Naive thymus-derived CD4-positive, alpha-beta T cell (primary cell): Measurements from ENCODE around the gene IMP3. TPM values are rescaled to one million over a fixed set of nuclear protein-coding genes. Genes with fewer than 3 reads are reported as not detected.

Source experiments
- ATAC-seq: fragments of 150-1000 bp; cut with Tn5 transposase; 2 replicates; pipeline ENCODE4 v1.10.0; 2021; ENCODE audit warnings: mild to moderate bottlenecking, moderate library complexity
- CTCF ChIA-PET: fragments of 350-600 bp; sonication (Branson Sonifier 250); formaldehyde crosslinking; loops from one replicate; lab custom pipeline; 2021; ENCODE audit warnings: antibody characterized with exemption; lab: Charles Lee
- POLR2A ChIA-PET: fragments of 350-600 bp; sonication (Branson Sonifier 250); formaldehyde crosslinking; loops from one replicate; lab custom pipeline; 2021; ENCODE audit warnings: antibody characterized with exemption, inconsistent platforms; lab: Charles Lee
- DNase-seq, 9 donors: peaks; one replicate each; pipeline versions ENCODE4 v3.0.0 to v3.0.0-alpha.2; 2020 to 2022; ENCODE audit warnings: mixed read lengths in 1 of 9
- H3K27ac ChIP-seq: one replicate; pipeline ENCODE4 v1.7.0; 2013; ENCODE audit warnings: mild to moderate bottlenecking, low read depth, low read length, moderate library complexity
- H3K27me3 ChIP-seq, 2 donors: one replicate each; pipeline ENCODE4 v1.7.0; 2013; ENCODE audit warnings: low read length in 2 of 2, mild to moderate bottlenecking in 2 of 2, moderate library complexity in 2 of 2; ENCODE audit not compliant: control insufficient read depth in 2 of 2, insufficient read depth in 2 of 2
- H3K36me3 ChIP-seq, 3 experiments: 1 replicate in 2 of 3; 2 replicates in 1 of 3; pipeline ENCODE4 v1.7.0; 2013; ENCODE audit warnings: low read length in 3 of 3, mild to moderate bottlenecking in 3 of 3, moderate library complexity in 1 of 3; ENCODE audit not compliant: insufficient read depth in 3 of 3, control insufficient read depth in 2 of 3
- H3K4me1 ChIP-seq, 2 donors: one replicate each; pipeline ENCODE4 v1.7.0; 2013; ENCODE audit warnings: low read length in 2 of 2, mild to moderate bottlenecking in 2 of 2, moderate library complexity in 1 of 2; ENCODE audit not compliant: control insufficient read depth in 2 of 2, insufficient read depth in 2 of 2
- H3K4me3 ChIP-seq: 2 replicates; pipeline ENCODE4 v1.7.0; 2013; ENCODE audit warnings: mild to moderate bottlenecking, low read length
- H3K9me3 ChIP-seq, 3 experiments: 1 replicate in 2 of 3; 2 replicates in 1 of 3; pipeline ENCODE4 v1.7.0; 2013; ENCODE audit warnings: low read length in 3 of 3; ENCODE audit not compliant: control insufficient read depth in 2 of 3
- H3K27ac Mint-ChIP-seq, 9 donors: one replicate each; pipeline ENCODE4 v1.8.0; 2020 to 2022; ENCODE audit warnings: mixed read lengths in 9 of 9, mild to moderate bottlenecking in 8 of 9, moderate library complexity in 5 of 9, inconsistent platforms in 2 of 9
- H3K27me3 Mint-ChIP-seq, 5 donors: one replicate each; pipeline ENCODE4 v1.8.0; 2021 to 2022; ENCODE audit warnings: mixed read lengths in 5 of 5, mild to moderate bottlenecking in 1 of 5
- H3K36me3 Mint-ChIP-seq, 5 donors: one replicate each; pipeline ENCODE4 v1.8.0; 2020 to 2022; ENCODE audit warnings: mixed read lengths in 5 of 5, mild to moderate bottlenecking in 3 of 5, inconsistent platforms in 1 of 5
- H3K4me1 Mint-ChIP-seq, 7 donors: one replicate each; pipeline ENCODE4 v1.8.0; 2020 to 2022; ENCODE audit warnings: mixed read lengths in 7 of 7, mild to moderate bottlenecking in 3 of 7, inconsistent platforms in 1 of 7
- H3K4me3 Mint-ChIP-seq, 10 donors: one replicate each; pipeline ENCODE4 v1.8.0; 2020 to 2022; ENCODE audit warnings: mild to moderate bottlenecking in 10 of 10, mixed read lengths in 10 of 10, moderate library complexity in 6 of 10, inconsistent platforms in 2 of 10
- H3K9me3 Mint-ChIP-seq, 11 donors: one replicate each; pipeline ENCODE4 v1.8.0; 2020 to 2022; ENCODE audit warnings: mixed read lengths in 11 of 11, mild to moderate bottlenecking in 4 of 11, inconsistent platforms in 1 of 11, moderate library complexity in 1 of 11
- intact Hi-C, 2 donors: fragments of 100-400 bp; cut with micrococcal nuclease; formaldehyde crosslinking; loops; one replicate each; pipeline ENCODE4 v1.15.1; 2023
- polyA plus RNA-seq, 2 donors: library from polyadenylated mRNA; unstranded; fragments of 300-500 nt; fragmentation: Illumina TruSeq; gene quantifications; one replicate each; pipeline ENCODE4 v1.2.3, GENCODE V29; 2021
- total RNA-seq, 6 experiments: library from RNA in 5 of 6; stranded (reverse) in 5 of 6; gene quantifications; 1 replicate in 5 of 6; 2 replicates in 1 of 6; pipeline ENCODE4 v1.2.3 and lab custom pipeline; 2021 to 2026

IMP3 gene
- total and polyA plus RNA-seq, 7 experiments from 2014 or later = 32.3 to 325 (median 97.6) TPM

DNA sequence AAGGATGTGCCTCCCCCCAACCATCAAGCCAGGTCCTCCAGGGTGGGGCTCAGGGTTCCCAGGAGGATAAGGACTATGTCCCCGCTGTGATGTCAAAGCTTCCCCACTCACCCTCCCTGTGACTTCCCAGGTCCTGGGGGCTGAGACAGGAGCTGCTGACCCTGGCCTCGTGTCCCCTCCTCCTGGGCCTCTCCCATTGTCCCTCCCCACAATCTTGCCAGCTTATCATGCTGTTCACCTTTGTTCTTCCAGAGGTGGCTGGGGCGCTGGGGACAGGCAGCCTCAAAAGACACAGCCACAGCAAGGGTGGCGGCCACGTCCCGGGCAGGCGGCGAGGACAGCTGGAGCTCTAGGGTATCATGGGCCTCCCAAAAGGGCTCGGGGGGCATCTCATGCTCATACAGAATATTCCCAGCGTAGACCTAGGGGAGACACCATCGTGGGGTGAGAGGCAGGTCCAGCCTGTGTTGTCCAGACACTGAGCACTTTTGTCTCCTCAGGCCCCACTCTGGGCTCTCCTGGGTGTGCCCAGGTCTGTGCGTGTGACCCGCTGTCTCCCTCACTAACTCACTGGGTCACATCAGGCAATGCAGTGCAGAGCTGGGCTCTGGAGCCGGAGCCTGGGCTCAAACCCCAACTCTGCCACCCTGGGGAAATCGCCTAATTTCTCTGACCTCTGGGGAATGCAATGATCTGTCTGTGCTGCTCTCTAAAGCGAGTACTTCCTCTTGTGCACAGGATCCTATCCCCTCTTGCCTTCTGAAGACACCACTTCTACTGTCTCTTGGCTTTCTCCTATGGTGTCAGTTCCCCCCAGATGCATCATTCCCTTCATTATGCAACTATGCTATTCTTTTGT lies 37.7 kb upstream of the IMP3 start:
- Histone ChIP-seq H3K9me3 (no peaks in the 10 kb centered on the region), H3K27me3 (no peaks in the 10 kb centered on the region), H3K36me3 (no peaks in the 10 kb centered on the region), H3K27ac (no peak overlapping the region), H3K4me3 (no peak overlapping the region), H3K4me1 (no peaks in the 10 kb centered on the region)
- H3K27ac Mint-ChIP-seq = no peak overlapping the region
- H3K4me1 Mint-ChIP-seq = no peaks in the 10 kb centered on the region
- intact Hi-C loops = no loop called here
- ChIA-PET CTCF (interaction anchor here (0.6 to 0.7 kb wide), 2 partner anchors 172 to 640 kb away, joined by 3 to 4 read pairs; no protein-coding TSS in a partner anchor), POLR2A (no interaction called here)
- DNase-seq (no peak), ATAC-seq (no peak)
- H3K27me3 Mint-ChIP-seq = no peaks in the 10 kb centered on the region
- H3K9me3 Mint-ChIP-seq = no peaks in the 10 kb centered on the region
- no peaks in the 10 kb centered on the region for H3K36me3 Mint-ChIP-seq
- no peak overlapping the region for H3K4me3 Mint-ChIP-seq

DNA sequence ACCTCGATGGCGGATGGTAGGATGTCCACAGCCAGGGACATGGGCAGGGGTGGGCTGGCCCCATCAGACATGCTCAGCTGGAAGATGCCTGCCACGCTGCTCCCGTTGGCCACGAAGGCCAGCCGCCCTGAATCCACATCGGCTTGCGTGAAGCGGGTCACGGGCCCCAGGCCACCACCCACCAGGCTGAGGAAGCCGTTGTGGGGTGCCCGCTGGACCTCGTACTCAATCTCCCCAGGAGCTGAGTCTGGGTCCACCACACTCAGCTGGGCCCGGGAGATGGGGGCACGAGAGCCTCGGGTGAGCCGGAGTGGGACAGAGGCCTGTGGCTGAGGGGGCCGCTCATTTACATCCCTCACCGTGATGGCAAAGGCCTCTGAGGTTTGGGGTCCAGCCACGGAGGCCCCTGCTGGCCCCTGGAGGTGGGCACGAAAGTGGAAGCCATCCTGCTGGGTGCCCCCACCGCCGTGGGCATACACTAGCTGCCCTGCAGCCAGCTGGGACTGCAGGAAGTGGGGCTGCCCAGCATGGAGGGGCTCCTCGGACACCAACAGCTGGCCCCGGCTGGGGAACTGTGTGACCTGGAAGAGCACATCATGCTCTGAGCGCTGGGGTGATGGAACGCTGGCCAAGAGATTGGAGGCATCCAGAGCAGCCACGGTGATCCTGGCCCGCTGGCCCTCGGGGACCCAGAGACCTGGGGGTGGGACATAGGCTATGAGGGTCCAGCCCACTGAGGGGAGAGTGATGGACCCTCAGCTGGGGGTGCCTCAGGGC lies 36.9 kb upstream of the IMP3 start:
- Mint-ChIP-seq H3K4me3 (no peak overlapping the region), H3K27ac (no peak overlapping the region), H3K36me3 (no peaks in the 10 kb centered on the region), H3K4me1 (no peaks in the 10 kb centered on the region), H3K9me3 (no peaks in the 10 kb centered on the region), H3K27me3 (no peaks in the 10 kb centered on the region)
- no peaks in the 10 kb centered on the region for H3K36me3 ChIP-seq
- no peak overlapping the region for H3K4me3 ChIP-seq
- DNase-seq = no peak
- no peaks in the 10 kb centered on the region for H3K9me3 ChIP-seq
- H3K4me1 ChIP-seq = no peaks in the 10 kb centered on the region
- ChIA-PET CTCF (no interaction called here), POLR2A (no interaction called here)
- no peak overlapping the region for H3K27ac ChIP-seq
- no peak for ATAC-seq
- intact Hi-C loops = no loop called here
- H3K27me3 ChIP-seq = no peaks in the 10 kb centered on the region

DNA sequence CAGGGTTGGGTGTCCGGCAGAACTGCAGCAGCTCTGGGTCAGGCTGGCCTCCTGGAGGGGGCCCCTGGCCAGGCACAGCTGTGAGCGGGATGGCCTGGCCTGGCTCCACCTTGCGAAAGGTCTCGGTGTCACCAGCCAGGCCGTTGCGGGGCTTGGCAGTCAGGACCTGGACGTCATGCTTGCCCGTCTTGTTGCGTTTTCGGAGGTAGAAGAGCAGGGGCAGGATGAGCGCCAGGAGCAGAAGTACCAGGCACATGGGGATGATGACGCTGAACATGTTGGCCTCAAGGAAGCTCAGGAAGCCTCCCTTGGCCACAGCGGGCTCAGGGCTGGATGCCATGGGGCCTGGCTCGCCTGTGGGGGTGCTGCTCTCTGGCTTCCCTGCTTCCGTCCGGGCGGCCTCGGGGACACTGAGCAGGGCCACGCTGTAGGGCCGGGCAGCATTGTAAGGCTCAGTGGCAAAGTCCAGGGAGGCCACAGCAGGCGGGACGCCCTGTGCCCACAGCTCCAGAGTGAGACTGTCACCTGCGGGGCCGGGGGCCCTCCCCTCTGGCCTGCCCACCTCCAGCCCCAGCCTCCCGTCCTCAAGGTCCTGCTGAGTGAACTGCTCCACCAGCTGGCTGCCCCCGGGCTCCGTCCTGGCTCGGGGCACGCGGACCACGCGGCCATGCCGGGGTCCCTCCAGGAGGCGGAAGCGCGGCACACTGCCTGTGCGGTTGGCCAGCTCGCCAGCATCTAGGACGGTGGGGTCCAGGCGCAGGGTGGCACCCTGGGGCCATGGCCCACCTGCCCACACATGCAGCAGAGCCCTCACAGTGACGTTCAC lies 35.8 kb upstream of the IMP3 start:
- Histone ChIP-seq H3K4me1 (no peaks in the 10 kb centered on the region), H3K4me3 (no peak overlapping the region), H3K36me3 (no peaks in the 10 kb centered on the region), H3K9me3 (no peaks in the 10 kb centered on the region), H3K27me3 (no peaks in the 10 kb centered on the region), H3K27ac (no peak overlapping the region)
- ChIA-PET CTCF (interaction anchor here (0.8 kb wide), 1 partner anchor 11 kb away, joined by 3 read pairs; no protein-coding TSS in a partner anchor), POLR2A (no interaction called here)
- ATAC-seq (no peak), DNase-seq (no peak)
- Mint-ChIP-seq H3K9me3 (no peaks in the 10 kb centered on the region), H3K36me3 (no peaks in the 10 kb centered on the region), H3K27me3 (no peaks in the 10 kb centered on the region), H3K27ac (no peak overlapping the region), H3K4me3 (no peak overlapping the region), H3K4me1 (no peaks in the 10 kb centered on the region)
- intact Hi-C loops = no loop called here

DNA sequence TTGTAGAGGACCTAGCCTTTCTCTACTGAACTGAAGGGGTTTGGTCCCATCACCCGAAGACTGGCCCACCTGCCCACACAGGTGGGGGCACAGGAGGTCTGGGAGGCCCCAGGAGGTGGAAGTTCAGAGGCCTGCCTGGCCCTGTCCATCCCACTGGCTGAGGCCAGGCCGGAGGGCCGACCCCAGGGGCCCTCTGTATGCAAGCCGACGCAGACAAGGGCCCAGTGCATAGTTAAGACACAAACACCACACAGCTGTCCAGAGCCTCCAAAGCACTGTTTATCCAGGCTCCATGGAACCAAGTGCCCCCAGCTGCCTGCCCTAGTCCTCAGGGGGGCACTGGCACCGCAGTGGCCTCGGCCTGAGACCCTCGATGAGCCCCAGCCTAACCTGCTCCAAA lies 34.3 kb upstream of the IMP3 start:
- no peaks in the 10 kb centered on the region for H3K36me3 ChIP-seq
- no peaks in the 10 kb centered on the region for H3K27me3 ChIP-seq
- no peaks in the 10 kb centered on the region for H3K4me1 ChIP-seq
- ChIA-PET CTCF (interaction anchor here (0.5 kb wide), 1 partner anchor 20 kb away, joined by 4 read pairs; no protein-coding TSS in a partner anchor), POLR2A (no interaction called here)
- intact Hi-C loops = no loop called here
- Mint-ChIP-seq H3K4me3 (no peak overlapping the region), H3K9me3 (no peaks in the 10 kb centered on the region), H3K36me3 (no peaks in the 10 kb centered on the region), H3K27ac (no peak overlapping the region), H3K27me3 (no peaks in the 10 kb centered on the region), H3K4me1 (no peaks in the 10 kb centered on the region)
- H3K4me3 ChIP-seq = no peak overlapping the region
- no peak overlapping the region for H3K27ac ChIP-seq
- DNase-seq (no peak), ATAC-seq (no peak)
- H3K9me3 ChIP-seq = no peaks in the 10 kb centered on the region

DNA sequence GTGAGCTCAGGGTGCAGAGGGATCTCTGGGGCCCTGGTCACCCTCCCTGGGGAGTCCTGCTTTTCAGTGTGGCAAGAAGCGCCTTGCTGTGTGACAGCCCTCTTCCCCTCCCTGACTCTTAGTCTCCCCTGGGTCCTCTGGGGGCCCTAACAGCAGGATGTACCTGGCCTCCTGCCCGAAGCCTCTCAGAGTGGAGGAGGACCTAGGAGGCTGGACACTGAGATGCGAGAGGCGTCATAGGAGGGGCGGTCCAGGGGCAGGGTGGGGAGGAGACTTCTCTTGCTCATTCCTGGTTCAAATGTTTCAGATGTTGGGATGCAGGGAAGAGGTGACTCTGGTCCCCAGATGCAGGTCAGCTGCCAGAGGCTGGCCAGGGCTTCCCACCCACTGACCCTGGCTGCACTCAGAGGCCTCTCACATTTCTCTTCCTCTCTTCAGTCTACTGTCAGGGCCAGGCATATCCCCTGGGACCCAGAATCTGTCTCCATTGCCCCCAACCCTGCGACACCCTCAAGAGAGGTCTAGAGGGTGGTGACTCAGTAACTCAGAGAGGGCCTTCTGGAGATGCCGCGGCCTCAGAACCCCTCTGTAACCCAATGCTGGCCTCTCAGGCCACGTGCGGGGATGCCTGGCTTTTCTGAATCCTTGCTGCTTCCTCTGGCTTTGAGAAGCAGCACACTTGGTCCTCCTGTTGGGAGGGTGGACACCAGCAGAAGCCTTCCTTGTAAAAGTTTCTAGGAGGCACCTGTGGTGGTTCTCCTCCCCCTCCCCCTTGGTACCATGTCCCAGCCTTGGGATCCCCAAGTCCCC lies 33.6 kb upstream of the IMP3 start:
- Mint-ChIP-seq H3K36me3 (no peaks in the 10 kb centered on the region), H3K4me1 (no peaks in the 10 kb centered on the region), H3K9me3 (no peaks in the 10 kb centered on the region), H3K4me3 (no peak overlapping the region), H3K27me3 (no peaks in the 10 kb centered on the region), H3K27ac (no peak overlapping the region)
- H3K27me3 ChIP-seq = no peaks in the 10 kb centered on the region
- H3K9me3 ChIP-seq = no peaks in the 10 kb centered on the region
- intact Hi-C loops = no loop called here
- ATAC-seq = no peak
- no peaks in the 10 kb centered on the region for H3K36me3 ChIP-seq
- no peak overlapping the region for H3K4me3 ChIP-seq
- no peak overlapping the region for H3K27ac ChIP-seq
- ChIA-PET POLR2A (no interaction called here), CTCF (no interaction called here)
- no peaks in the 10 kb centered on the region for H3K4me1 ChIP-seq
- no peak for DNase-seq
